Inferior parietal cortex (tissue), 1 donor: Measurements from ENCODE around the gene SRMS.

Experiments
- DNase-seq: peaks from one replicate; pipeline ENCODE4 v3.0.0-alpha.2; 2016; ENCODE audit errors: extremely low spot score

SRMS gene

DNA sequence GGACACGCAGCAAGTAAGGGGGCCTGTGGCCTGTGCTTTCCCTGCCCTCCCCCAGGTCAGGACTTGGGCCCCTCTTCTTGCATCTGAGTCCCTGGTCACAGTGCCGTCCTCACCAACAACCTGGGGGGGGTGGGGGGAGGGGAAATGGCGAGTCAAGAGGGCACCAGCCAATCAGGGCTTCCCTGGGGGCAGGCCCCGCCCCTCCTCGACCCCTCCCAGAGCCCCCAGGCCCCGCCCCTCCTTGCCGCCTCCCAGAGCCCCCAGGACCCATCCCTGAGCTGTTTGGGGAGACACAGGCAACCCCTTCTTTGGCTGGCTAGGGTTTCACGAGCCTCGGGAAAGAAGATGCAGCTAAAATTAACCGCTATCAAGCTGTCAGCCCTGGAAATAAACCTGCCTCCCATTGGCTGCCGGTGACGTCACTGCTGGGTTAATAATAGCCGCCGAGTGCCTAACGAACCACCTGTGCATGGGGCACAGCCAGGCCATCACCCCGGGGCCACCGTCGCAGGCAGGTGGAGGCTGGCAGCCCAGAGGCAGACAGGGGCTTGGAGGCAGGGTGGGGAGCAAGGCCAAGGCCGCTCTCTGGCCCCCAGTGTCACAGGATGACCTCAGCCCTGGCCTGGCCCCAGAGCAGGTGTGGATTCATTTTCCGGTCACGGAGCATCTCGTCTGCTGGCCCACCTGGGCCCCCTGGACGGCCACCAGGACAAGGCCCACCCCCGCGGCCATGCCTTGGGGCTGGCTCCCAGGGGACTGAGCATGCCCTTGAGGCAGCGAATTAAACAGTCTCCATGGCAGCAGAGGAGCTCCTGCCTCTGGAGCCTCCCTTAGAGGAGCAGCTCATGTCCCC is 45.5 kb downstream of the SRMS start:
- peak; percentile 63 for DNase-seq

DNA sequence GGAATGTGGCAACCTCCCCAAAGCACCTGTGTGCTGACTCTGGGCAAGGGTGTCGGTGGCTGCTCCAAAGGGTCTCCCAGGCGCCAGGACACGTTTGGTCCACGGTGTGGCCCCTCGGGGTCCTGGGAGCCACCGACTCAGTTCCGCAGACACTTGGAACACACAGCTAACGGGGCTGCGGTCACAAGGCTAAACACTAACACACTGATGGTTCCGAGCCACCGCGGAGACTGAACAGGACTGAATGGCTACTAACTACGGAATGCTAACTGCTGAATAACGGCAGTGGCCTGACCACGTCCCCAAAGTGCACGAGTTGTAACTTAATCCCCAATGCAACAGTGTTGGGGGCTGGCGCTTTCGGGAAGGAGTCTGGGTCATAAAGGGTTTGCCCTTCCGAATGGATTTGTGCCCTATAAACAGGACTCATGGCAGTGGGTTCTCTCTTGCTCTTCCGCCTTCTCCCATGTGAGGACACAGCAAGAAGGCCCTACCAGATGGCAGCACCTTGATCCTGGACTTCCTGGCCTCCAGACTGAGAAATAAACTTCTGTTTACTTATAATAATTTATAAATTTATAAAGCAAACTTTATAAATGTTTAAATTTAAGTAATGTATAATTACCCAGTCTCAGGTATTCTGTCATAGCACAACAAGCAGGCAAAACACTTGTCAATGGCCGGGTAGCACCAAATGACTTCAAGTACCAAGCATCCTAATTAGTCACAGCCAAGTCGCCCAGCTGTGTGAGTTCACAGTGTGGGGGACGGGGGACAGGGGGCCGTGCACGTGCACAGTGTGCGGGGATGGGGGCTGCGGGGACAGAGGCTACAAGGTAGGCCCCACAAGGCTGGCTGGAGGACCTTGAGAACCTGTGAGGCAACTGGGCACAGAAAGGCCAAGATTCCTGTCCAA is 46.4 kb downstream of the SRMS start:
- DNase-seq: no peak

DNA sequence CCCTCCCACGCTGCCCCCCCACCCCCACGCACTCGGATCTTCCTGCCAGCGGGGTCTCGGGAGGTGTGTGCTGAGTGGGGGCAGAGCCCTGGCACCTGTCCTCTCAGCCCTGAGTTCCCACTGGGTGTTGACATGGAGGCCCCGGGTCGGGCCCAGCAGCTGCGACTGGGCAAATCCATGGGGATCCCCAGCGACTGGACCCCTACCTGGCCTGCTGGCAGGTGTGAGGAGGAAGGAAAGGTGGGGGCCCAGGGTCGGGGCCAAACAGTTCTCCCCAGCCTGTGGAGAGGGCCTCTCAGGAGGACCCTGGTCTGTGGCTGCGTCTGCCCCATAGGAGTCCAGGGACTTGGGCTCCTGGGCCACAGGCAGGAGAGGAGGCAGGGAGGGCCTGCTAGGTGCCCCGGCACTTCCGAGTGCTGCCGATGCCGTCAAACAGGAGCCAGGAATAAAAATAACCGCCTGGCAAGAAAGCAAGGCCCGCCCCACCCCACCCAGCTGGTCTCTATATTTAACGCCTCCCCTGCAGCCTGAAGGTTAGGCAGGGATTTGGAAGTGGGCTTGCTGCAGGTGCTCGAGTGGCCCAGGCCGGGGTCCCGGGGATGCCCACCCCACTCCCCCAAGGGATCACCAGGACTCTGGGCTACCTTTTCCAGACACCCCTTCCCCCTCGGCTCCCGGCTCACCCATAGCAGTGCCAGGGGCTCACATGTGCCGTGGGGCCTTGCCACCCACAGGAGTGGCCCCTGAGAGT is 47.2 kb downstream of the SRMS start:
- no peak for DNase-seq

DNA sequence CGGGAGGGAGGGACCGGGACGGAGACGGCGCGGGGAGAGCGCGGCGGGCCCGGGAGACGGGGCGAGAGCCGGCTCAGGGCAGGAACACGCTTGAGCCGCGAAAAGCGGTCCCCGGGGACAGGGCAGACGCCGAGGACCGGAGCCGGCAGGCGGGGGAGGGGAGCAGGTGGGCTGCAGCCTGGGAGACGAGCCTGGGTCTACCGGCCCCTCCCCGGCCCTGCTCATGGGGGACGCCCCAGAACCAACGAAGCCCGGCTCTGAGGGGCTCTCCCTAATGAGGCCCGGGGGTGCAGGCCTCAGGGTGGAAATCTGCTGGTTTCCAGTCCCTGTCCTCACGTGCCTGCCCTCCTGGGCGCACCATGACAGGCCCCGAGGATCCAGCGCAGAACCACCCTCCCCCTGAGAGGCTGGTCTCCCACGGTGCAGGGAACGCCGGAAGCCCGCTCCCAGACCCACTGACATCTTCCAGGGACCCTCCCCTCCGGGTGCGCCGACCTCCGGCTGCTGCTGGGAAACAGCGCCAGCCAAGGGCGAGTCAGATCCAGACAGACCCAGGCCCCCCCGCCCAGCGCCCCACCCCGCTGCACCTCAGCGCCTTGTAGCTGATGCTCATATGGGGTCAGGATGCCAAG is 48.1 kb downstream of the SRMS start:
- DNase-seq: no peak

DNA sequence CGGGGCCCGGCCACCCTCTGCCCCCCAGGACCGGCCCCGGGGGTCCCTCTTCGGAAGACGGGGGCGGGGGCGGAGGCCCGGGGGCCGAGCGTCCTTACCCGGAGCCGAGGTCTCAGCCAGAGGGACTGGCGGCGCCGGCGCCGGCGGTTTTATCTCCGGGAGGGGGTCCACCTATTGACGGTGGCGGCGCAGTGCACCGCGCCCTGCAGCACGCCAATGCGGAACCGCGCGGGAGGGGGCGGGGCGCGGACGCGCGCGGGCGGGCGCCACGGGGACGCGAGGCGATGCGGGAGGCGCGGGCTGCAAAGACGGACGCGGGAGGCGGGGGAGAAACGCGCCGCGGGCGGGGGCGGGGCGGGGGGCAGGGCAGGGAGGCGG is 48.6 kb downstream of the SRMS start, which contains the start of gene EEF1A2:
TSS of gene EEF1A2 (minus strand) at position 124 of the 378 bp plus-strand sequence. CDS start 1,320 bp downstream, outside the sequence.
- no peak for DNase-seq

DNA sequence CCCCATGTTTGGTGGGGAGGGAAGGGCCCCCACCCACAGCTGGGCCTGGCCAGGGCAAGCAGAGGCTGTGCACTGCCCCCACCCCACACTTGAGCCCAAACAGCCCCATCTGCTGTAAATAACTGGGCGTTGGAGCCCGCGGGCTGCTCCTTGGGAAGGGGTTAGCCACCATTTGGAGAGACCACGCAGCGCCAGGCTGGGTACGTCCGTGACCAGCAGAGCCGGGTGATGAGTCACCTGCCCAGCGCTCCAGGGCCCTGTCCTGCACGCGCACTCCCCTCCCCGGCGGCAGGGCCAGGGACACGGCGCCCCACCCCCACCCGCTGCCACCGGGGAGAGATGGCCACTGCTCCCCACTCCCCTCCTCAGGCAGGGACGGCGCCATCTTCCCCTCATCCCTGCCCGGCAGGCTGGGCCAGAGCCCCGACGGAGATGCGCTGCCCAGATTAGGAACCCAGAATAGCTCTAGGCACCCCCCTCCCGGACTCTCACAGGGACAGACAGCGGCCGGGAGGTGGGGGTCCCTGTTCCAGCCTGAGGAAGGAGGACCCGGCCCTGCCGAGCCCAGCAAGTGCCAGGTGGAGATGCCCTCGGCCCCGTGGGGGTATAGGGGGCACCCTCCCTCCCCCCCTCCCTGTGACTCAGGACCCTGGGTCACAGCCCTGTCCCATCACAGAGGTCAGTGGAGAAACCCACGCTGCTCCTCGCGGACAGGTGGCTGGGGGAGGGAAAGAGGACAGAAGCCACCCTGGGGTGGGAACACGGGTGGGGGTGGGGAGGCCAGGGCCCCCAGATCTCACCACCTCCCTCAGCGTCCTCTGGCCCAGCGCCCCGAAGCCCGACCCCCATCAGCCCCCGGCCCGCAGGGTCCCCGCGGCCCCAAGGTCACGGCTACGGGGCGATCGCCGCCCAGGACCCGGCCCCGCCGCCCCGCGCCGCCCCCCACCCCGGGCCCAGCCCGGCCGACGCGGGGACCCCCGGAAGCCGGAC is 49.3 kb downstream of the SRMS start:
- no peak for DNase-seq

DNA sequence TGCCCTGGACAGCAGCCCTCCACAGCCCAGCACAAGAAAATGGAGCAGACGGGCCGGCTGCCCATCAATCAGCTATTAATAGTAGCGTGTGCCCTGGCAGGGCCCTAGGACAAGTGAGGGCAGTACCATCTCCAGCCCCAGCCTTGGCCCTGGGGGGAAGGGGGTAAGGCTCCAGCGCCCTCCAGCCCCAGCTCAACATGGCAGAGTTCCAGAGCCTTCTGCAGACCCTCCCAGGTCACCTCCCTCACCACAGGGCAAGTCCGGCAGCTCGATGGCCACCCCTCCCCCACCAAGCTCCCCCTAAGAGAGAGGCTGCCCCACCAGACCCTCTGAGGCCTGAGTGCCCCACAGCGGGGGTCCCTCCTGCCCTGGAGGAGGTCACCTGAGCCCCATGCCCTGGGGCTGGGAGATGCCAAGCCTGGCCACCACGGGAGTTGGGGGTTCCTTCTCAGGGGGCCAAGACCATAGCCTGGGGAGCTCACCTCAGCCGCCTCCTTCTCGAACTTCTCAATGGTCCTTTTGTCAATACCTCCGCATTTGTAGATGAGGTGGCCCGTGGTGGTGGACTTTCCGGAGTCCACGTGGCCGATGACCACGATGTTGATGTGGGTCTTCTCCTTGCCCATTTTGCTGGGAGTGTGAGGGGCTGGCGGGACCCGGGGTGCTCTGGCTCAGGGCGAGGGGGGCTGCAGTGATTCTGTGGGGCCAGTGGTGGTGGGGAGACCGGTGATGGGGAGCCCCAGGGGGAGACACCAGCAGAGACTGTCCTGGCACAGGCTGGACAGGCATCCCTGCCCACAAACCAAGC is 50.2 kb downstream of the SRMS start:
- no peak for DNase-seq

DNA sequence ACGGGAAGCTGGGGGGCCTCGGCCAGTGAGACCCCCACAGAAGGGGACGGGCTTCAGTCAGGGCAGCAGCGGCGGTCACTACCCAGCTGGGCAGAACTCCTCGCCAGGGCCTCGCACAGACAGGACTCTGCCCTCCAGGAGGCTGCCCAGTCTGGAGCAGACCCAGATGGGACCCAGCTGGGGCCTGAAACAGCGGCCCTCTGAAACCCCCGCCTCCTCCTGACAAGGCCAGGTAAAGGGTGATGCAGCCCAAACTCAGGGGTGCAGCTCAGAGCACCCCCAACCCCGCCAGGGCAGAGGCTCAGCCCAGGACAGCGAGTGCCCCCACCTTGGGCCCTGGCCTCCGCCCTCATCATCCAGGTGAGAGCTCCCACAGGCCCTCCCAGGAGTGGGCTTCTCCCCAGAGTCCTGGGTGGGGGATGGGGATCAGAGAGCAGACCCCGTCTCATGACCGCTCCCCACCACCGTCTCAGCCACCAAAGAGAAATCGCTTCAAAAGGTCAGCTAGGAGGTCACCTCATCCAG is 50.9 kb downstream of the SRMS start:
- DNase-seq: no peak

DNA sequence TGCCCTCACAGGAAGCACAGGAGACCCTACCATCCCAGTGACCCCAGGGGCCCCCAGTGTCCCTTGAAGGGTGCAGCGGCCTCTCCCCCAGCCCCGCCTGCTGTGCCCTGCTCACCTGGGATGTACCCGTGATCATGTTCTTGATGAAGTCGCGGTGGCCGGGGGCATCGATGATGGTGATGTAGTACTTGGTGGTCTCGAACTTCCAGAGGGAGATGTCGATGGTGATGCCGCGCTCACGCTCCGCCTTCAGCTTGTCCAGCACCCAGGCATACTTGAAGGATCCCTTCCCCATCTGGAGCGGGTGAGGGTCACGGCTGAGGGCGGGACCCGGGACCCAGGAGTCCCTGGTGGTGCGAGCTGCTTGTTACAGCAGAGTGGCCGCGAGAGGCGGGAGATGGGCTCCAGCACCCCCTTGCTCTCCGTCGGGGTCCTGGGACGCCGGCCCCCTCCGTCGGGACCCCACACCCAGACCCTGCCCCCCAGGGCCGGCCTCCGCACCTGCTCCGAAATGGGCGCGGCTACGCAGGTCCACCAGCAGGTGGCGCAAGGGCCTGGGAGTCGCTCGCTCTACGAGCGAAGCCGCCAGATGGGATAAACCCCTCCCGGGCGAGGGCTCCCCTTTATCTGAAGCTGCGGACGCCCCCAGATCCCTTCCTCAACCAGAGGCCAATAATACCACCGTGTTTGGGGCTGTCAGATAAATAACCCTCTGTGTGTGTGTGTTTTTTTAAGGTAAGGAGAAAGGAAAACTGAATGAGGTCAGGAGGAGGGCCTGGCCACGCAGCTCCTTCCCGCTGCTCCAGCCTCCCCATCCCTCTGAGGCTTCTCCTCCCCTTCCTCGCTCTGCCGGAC is 51.6 kb downstream of the SRMS start:
- peak; percentile 66 for DNase-seq

DNA sequence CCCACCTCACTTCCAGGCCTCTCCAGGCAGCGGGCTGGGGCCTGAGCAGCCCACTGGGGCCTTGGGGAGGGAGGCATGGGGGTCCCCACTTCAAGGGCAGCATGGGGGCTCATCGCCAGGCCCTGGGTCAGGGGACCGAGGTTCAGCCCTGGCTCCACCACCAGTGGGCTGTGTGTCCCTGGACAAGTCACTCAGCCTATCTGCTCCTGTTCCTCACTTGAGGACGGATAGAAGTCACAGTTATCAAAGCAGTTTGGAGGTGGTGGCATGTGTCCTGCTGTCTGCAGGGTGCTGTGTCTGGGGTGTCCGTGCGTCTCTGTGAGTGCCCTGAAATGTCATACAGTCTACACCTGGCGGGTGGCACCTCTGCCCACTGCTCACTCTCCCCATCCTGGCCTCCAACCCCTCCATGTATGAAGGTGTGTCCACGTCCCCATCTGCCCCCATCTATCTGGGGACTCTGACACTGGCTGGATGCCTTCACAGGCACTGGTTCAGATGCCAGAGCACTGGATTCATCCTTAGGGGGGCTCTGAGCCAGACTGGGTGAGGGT is 52.3 kb downstream of the SRMS start:
- DNase-seq: no peak

DNA sequence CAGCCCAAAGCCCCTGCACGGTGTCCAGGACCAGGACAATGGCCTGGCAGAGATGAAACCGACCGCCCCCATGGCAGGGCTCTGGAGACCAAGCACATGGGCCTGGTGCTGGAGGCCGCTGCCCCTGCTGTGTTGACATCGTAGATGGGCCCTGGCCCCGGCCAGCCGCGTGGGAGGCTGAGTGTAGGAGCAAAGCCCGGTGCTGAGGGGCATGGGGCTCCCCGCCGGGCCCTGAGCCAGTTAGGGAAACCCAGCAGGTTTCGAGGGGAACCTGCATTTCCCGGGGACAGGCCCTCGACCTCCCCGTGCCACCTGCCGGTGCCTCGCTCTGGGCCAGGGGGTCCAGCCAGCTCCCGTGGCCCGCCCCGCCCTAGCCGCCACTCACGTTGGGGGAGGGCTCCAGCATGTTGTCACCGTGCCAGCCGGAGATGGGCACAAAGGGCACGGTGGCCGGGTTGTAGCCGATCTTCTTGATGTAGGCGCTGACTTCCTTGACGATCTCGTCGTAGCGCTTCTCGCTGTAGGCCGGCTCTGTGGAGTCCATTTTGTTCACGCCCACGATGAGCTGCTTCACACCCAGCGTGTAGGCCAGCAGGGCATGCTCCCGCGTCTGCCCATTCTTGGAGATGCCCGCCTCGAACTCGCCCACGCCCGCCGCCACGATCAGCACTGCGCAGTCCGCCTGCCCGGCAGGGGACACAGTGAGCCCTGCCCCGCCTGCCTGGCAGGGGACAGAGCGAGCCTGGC is 53.0 kb downstream of the SRMS start:
- DNase-seq: no peak

DNA sequence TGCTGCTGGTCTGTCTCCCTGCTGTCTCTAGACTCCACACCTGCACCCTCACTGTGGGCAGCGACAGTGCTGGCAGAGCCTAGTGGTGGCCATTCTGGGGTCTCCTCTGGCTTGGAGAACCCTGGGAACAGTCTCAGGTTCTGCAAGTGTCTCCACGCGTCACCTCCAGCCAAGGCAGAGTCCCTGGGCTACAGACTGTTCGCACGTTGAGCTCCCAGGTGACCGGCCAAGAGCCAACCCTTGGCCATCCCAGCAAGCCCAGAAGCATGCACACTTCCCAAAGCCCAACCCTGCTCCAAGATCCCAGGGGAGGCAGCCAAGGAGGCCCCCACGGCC is 53.5 kb downstream of the SRMS start:
- DNase-seq: no peak

DNA sequence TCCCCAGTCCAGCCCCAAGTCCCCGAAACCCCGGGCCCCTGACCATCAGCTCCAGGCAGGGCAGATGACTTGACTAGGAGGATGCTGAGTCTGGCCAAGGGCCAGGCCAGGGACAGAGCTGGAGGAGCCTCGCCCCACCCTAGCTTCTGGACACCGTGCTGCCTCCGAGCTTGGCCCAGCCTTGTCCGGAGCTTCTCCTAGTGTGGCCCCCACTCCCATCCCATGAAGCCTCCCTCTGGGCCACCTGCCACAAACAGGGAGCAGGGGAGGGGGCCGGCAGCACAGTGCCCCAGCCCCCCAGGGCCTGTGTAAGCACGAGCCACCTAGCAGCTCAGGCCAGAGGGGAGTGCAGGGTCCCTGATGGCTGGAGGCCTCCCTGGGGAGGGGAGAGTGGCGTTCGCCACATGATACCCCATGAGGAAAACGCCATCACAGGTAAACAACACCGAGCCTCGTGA is 54.0 kb downstream of the SRMS start:
- no peak for DNase-seq

DNA sequence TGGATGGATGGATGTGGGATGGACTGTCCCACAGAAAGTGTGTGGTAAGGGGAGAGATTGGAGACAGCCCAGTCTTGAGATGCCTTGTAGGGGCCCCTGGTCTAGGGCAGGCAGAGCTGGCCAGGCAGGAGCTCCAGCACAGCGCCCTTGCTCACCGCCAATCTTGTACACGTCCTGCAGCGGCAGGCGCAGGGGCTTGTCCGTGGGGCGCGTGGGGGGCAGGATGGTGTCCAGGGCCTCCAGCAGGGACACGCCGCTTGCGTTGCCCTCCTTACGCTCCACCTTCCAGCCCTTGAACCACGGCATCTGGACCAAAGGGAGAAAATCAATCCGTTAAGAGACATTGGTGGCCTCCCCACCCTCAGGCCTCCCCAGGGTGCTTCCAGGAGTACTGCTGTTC is 54.6 kb downstream of the SRMS start:
- DNase-seq: no peak

DNA sequence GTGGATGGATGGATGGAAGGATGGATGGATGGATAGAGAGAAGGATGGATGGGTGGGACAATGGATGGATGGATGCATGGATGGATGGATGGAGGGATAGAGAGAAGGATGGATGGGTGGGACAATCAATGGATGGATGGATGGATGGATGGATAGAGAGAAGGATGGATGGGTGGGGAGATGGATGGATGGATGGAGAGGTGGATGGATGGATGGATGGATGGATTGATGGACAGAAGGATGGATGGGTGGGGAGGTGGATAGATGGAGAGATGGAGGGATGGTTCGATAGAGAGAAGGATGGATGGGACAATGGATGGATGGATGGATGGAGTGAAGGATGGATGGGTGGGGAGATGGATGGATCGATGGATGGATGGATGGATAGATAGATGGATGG is 55.0 kb downstream of the SRMS start:
- DNase-seq: no peak

DNA sequence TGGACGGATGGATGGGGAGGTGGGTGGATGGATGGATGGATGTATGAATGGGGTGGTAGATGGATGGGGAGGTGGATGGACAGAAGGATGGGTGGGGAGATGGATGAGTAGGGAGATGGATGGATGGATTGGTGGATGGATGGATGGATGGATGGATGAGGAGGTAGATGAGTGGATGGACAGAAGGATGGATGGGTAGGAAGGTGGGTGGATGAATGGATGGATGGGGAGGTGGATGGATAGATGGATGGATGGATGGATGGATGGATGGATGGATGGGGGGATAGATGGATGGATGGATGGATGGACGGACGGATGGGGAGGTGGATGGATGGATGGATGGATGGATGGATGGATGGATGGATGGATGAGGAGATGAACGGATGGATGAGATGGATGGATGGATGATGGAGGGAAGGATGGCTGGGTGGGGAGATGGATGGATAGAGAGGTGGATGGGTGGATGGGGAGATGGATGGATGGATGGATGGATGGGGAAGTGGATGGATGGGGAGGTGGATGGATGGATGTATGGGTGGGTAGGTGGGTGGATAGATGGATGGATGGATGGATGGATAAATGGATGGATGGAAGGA is 55.8 kb downstream of the SRMS start:
- no peak for DNase-seq

DNA sequence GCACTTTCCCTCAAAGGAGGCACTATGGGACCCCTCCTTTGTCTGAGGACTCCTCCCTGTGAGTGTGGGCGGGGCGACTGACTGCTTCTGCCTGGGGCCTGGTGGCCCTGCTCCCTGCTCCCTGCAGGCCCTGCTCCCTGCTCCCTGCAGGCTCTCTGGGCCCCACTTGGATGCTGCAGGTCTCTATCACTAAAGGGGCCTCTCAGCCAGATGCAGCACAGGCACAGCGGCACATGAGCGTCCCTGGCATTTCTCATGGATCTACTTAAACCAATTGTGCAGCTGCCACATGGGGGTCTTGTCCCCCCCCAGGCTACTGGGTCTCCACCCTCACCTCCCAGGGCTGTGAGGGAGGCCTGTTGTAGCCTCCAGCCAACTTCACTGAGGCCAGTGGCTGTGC is 56.5 kb downstream of the SRMS start:
- no peak for DNase-seq
